Fibroblast of villous mesenchyme (primary cell): ENCODE data around the gene AGER. TPM values are rescaled to one million over a fixed set of nuclear protein-coding genes. Genes with fewer than 3 reads are reported as not detected.

Experiments used
- DNase-seq: peaks from one replicate; pipeline ENCODE4 v3.0.0-alpha.2; 2010; ENCODE audit warnings: low read depth
- H3K4me3 ChIP-seq: 2 replicates; pipeline ENCODE4 v1.5.1; 2011; ENCODE audit warnings: low read depth, mild to moderate bottlenecking, low read length
- small RNA-seq: library from RNA; depleted of rRNA; stranded (forward); fragments of <200 nt; gene quantifications from one replicate; pipeline ENCODE3, GENCODE V24; 2012
- total RNA-seq: library from RNA; depleted of rRNA; stranded (reverse); fragments of >200 nt; gene quantifications from 2 replicates; pipeline ENCODE4 v1.2.3, GENCODE V29; 2012
- TF ChIP-seq, protein P1 (sequence below): IDR thresholded peaks from 2 replicates; pipeline ENCODE4 v1.5.1; 2012; ENCODE audit warnings: low read depth, mild to moderate bottlenecking, low read length; ENCODE audit not compliant: insufficient read depth

Gene AGER
- total RNA-seq, 1 donor, result 0.86 TPM

DNA sequence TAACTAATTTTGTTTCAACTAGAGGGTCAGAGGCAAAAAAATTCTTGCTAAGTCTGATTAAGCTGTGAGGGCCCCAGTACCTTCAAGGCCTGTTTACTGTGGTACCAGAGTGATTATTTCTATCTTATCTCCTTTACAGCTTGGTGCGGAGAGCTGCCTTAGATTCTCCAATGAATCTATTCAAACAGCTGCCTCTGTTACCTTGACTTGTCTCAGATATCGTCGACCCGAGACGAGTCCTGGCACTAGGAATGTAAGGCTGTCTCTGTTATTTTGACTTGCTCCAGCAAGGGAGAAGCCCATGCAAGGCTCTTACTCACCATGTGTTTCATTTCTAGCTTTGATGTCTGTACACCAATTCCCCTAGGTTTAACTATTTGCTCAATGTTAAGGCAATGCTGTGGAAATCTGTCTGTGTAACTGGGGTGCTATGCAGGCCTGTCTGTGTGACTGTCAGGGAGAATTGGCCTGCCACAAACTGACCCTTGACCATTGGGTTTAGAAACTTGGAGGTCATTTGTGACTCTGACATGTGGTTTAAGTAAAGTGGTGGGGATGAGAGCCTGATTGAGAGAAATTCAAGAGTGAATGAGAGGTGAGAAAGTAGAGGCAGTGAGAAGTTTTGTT lies 43.5 kb downstream of the AGER start:
- TF ChIP-seq, protein P1, sequence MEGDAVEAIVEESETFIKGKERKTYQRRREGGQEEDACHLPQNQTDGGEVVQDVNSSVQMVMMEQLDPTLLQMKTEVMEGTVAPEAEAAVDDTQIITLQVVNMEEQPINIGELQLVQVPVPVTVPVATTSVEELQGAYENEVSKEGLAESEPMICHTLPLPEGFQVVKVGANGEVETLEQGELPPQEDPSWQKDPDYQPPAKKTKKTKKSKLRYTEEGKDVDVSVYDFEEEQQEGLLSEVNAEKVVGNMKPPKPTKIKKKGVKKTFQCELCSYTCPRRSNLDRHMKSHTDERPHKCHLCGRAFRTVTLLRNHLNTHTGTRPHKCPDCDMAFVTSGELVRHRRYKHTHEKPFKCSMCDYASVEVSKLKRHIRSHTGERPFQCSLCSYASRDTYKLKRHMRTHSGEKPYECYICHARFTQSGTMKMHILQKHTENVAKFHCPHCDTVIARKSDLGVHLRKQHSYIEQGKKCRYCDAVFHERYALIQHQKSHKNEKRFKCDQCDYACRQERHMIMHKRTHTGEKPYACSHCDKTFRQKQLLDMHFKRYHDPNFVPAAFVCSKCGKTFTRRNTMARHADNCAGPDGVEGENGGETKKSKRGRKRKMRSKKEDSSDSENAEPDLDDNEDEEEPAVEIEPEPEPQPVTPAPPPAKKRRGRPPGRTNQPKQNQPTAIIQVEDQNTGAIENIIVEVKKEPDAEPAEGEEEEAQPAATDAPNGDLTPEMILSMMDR, result no peak
- H3K4me3 ChIP-seq, result no peak overlapping the region
- no peak for DNase-seq

DNA sequence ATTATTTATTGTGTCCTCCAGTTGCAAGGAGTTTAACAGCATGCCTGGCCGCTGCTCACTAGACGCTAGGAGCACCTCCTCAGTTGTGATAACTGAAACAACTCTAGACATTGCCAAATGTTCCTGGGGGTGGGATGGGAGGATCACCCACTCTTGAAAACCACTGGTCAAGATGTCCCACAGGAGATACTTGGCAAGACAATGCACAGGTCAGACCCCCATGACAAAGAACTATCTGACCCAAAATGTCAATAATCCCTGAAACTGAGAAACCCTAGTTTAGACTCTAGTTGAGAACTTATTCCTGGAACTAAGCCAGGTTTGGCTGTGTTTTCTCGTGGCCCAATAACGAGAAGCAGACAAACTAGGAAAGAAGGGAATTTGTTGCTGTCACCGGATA lies 44.5 kb downstream of the AGER start:
- DNase-seq, result no peak
- H3K4me3 ChIP-seq, result no peak overlapping the region
- TF ChIP-seq, protein P1, result no peak

DNA sequence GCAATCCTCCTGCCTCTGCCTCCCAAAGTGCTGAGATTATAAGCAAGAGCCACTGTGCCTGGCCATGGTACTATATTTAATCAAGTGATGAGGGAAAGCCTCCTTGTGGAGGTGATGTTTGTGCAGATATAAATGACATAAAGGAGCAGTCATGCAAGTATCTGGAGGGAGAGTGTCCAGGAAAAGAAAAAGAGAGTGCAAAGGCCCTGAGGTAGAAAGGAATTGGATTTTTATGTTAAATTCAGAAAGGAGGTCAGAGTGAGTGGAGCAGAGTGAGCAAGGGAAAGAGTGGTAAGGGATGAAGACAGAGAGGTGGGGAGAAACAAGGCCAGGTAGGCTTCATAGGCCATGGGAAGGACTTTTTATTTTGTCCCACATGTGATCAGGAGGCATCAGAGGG lies 46.6 kb downstream of the AGER start:
- TF ChIP-seq, protein P1, result no peak
- no peak overlapping the region for H3K4me3 ChIP-seq
- no peak for DNase-seq

DNA sequence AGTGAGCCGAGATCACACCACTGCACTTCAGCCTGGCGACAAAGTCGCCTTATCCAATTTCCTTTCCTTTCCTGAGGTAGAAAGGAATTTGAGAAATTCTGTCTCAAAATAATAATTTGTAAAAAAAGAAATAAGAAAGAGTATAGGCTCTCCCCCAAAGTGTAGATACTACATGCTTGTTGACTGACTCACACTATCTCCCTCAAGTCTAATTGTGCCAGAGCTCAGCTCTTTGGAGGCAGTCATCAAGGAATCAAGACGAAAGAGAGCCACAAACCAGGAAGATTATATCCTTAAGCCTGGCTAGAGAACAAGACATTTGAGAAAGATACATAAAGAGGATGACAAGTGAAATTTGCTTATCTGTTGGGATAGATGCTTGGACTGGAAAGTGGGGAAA lies 50.3 kb downstream of the AGER start:
- no peak for DNase-seq
- no peak overlapping the region for H3K4me3 ChIP-seq
- TF ChIP-seq, protein P1, result no peak

DNA sequence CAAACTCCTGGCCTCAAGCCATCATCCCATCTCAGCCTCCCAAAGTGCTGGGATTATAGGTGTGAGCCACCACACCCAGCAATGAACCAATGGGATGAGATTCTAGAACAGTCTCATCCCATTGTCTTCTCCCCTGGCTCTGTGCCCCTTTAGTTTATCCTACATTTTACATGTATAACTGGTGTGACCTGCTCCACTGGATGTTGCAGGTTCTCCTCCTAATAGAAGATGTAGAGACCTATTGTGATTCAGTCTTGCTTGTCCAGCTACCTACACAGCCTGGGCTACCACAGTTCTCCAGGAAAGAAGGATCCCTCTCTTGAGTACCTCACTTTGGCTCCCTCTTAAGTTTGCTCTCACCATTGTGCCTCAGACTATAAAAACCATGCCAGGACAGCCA lies 51.9 kb downstream of the AGER start:
- H3K4me3 ChIP-seq, result no peak overlapping the region
- DNase-seq, result no peak
- TF ChIP-seq, protein P1, result no peak

DNA sequence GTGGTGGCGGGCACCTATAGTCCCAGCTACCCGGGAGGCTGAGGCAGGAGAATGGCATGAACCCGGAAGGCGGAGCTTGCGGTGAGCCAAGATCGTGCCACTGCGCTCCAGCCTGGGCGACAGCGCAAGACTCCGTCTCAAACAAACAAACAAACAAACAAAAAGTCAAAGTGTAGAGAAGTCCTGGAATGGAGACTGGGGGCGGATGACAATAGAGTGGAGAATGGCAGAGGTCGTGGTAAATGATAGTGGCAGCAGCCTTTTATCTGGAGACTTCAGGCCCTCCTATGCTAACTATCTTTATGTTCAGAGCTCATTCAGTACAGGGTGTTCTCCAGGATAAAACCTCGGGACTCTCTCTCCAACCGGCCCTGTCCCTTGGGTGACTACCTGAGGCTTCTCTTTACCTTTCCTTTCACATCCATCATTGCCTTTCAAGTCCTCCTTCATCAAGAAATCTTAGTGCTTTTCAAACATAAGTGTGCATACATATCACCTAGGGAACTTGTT lies 52.6 kb downstream of the AGER start:
- TF ChIP-seq, protein P1, result no peak
- no peak overlapping the region for H3K4me3 ChIP-seq
- DNase-seq, result no peak

Small RNA genes within 50 kb of the gene (small RNA-seq; reads per million reads assigned to genes)
- not detected for gene AL662884.1
- not detected for gene MIR6833

Other genes starting within 250 kb of the AGER start
- gene CFB, start 238.2 kb downstream of the AGER start, total RNA-seq, result 3.5 and 12.1 TPM in 2 replicates
- gene NELFE, start 225.3 kb downstream of the AGER start, total RNA-seq, result 106 and 120 TPM in 2 replicates
- gene SKIC2, start 225.1 kb downstream of the AGER start, total RNA-seq, result 52.2 and 58.9 TPM in 2 replicates
- 14.2 and 21.9 TPM in 2 replicates for gene DXO, start 212.1 kb downstream of the AGER start, total RNA-seq
- gene C4A, start 202.2 kb downstream of the AGER start, total RNA-seq, result 6.0 and 13.9 TPM in 2 replicates
- gene C4B, start 169.5 kb downstream of the AGER start, total RNA-seq, result 6.8 and 9.9 TPM in 2 replicates
- under 0.01 TPM in 2 replicates for gene CYP21A2, start 145.8 kb downstream of the AGER start, total RNA-seq
- 4.8 and 17.7 TPM in 2 replicates for gene TNXB, start 74.9 kb downstream of the AGER start, total RNA-seq
- 17.3 and 22.9 TPM in 2 replicates for gene ATF6B, start 56.0 kb downstream of the AGER start, total RNA-seq
- 6.4 and 6.9 TPM in 2 replicates for gene FKBPL, start 54.0 kb downstream of the AGER start, total RNA-seq
- under 0.01 and 0.32 TPM in 2 replicates for gene PRRT1, start 32.3 kb downstream of the AGER start, total RNA-seq
- gene PPT2, start 30.1 kb downstream of the AGER start, total RNA-seq, result 14.8 and 22.9 TPM in 2 replicates
- 0.97 and 2.6 TPM in 2 replicates for gene EGFL8, start 19.7 kb downstream of the AGER start, total RNA-seq
- 21.9 and 30.2 TPM in 2 replicates for gene AGPAT1, start 8.2 kb downstream of the AGER start, total RNA-seq
- gene RNF5, start 5.8 kb downstream of the AGER start, total RNA-seq, result 22.5 and 37.6 TPM in 2 replicates
- gene PBX2, start 5.9 kb upstream of the AGER start, total RNA-seq, result 29.0 and 35.4 TPM in 2 replicates
- gene GPSM3, start 8.4 kb upstream of the AGER start, total RNA-seq, result 2.6 and 4.8 TPM in 2 replicates
- gene NOTCH4, start 39.8 kb upstream of the AGER start, total RNA-seq, result 1.3 and 1.6 TPM in 2 replicates
- gene TSBP1, start 187.7 kb upstream of the AGER start, total RNA-seq, result under 0.01 TPM in 1 of 2 replicates, not detected in the other
- not detected in 2 replicates for gene BTNL2, start 222.9 kb upstream of the AGER start, total RNA-seq